ENCODE results near the gene PHF11. TPM values are rescaled to one million over a fixed set of nuclear protein-coding genes. Genes with fewer than 3 reads are reported as not detected.

The PHF11 gene
- polyA plus RNA-seq, 3 donors: 63.4 to 68.8 (median 68.4) TPM

GRCh38 chr13:49533011-49533410 is 37.3 kb downstream of the PHF11 start:
- Histone ChIP-seq H3K9ac (ENCODE audit: insufficient read depth, low read length, poor library complexity, severe bottlenecking) (no peak overlapping the region), H3K4me2 (replicated peaks; ENCODE audit: extremely low read depth, low read length, poor library complexity, severe bottlenecking) (no peak overlapping the region), H3K27me3 (ENCODE audit: control insufficient read depth in 2 of 2, insufficient read depth in 2 of 2, low read length in 2 of 2) (no peaks in the 10 kb centered on the region), H2AFZ (ENCODE audit: insufficient read depth, low read depth, low read length, poor library complexity, severe bottlenecking) (no peak overlapping the region), H4K20me1 (ENCODE audit: insufficient read depth, low read length) (no peaks in the 10 kb centered on the region), H3K79me2 (ENCODE audit: insufficient read depth, low read length) (no peaks in the 10 kb centered on the region), H3K4me3 (replicated peaks in 1 of 3; ENCODE audit: low read depth in 2 of 3, low read length in 3 of 3) (no peak overlapping the region), H3K36me3 (replicated peaks in 1 of 2; ENCODE audit: control insufficient read depth in 1 of 2, insufficient read depth in 2 of 2, low read length in 2 of 2) (peaks cover 7 to 22% of the 10 kb centered on the region in 2 donors), H3K9me3 (replicated peaks in 1 of 2; ENCODE audit: control insufficient read depth in 1 of 2, insufficient read depth in 1 of 2, low read length in 2 of 2) (no peaks in the 10 kb centered on the region), H3K4me1 (ENCODE audit: control insufficient read depth in 1 of 2, insufficient read depth in 2 of 2, low read length in 2 of 2) (peaks cover 36 to 49% of the 10 kb centered on the region in 2 donors), H3K27ac (ENCODE audit: low read depth in 1 of 2, low read length in 2 of 2) (no peak overlapping the region)
- peaks cover 28% of the 10 kb centered on the region for H3K4me1 Mint-ChIP-seq
- peak overlapping the region in 1 of 7 donors; percentile 72 for H3K27ac Mint-ChIP-seq
- H3K9me3 Mint-ChIP-seq: peaks cover 0 to 3% (median 0%) of the 10 kb centered on the region in 7 donors
- DNase-seq: peak in 2 of 3 donors; percentile 6 to 19
- no peak for TF ChIP-seq CTCF (IDR thresholded peaks at IDR 0.05)
- intact Hi-C loops (cut with micrococcal nuclease): no loop called here
- H3K36me3 Mint-ChIP-seq: peaks cover 41 to 53% of the 10 kb centered on the region in 2 donors
- H3K27me3 Mint-ChIP-seq (ENCODE audit: low read depth in 3 of 3): no peaks in the 10 kb centered on the region
- H3K4me3 Mint-ChIP-seq: no peak overlapping the region

- H3K36me3 ChIP-seq (replicated peaks in 1 of 2; ENCODE audit: control insufficient read depth in 1 of 2, insufficient read depth in 2 of 2, low read length in 2 of 2): peaks cover 6 to 19% of the 10 kb centered on the region in 2 donors
- peaks cover 28% of the 10 kb centered on the region for H3K4me1 Mint-ChIP-seq
- H3K36me3 Mint-ChIP-seq: peaks cover 35 to 51% of the 10 kb centered on the region in 2 donors
- H3K4me1 ChIP-seq (ENCODE audit: control insufficient read depth in 1 of 2, insufficient read depth in 2 of 2, low read length in 2 of 2): peaks cover 36 to 42% of the 10 kb centered on the region in 2 donors
- peak overlapping the region in 1 of 3 experiments; percentile 23 for H3K4me3 ChIP-seq (replicated peaks in 1 of 3; ENCODE audit: low read depth in 2 of 3, low read length in 3 of 3)
- WGBS (ENCODE audit: insufficient coverage): 2% methylated on average over 5 of the region's 7 CpGs
- H2AFZ ChIP-seq (ENCODE audit: insufficient read depth, low read depth, low read length, poor library complexity, severe bottlenecking): peak overlapping the region; percentile 64
- intact Hi-C loops (cut with micrococcal nuclease): no loop called here
- no peaks in the 10 kb centered on the region for H3K79me2 ChIP-seq (ENCODE audit: insufficient read depth, low read length)
- no peak for TF ChIP-seq CTCF (IDR thresholded peaks at IDR 0.05)
- no peaks in the 10 kb centered on the region for H4K20me1 ChIP-seq (ENCODE audit: insufficient read depth, low read length)
- peak overlapping the region in 6 of 7 donors; percentile 43 to 92 (median 72) for H3K27ac Mint-ChIP-seq
- H3K27ac ChIP-seq (ENCODE audit: low read depth in 1 of 2, low read length in 2 of 2): peak overlapping the region; percentile 65
- peaks cover 0 to 3% (median 0%) of the 10 kb centered on the region in 7 donors for H3K9me3 Mint-ChIP-seq
- no peaks in the 10 kb centered on the region for H3K9me3 ChIP-seq (replicated peaks in 1 of 2; ENCODE audit: control insufficient read depth in 1 of 2, insufficient read depth in 1 of 2, low read length in 2 of 2)
- no peaks in the 10 kb centered on the region for H3K27me3 ChIP-seq (ENCODE audit: control insufficient read depth in 2 of 2, insufficient read depth in 2 of 2, low read length in 2 of 2)
- H3K4me3 Mint-ChIP-seq: peak overlapping the region in 1 of 2 donors; percentile 61
- H3K9ac ChIP-seq (ENCODE audit: insufficient read depth, low read length, poor library complexity, severe bottlenecking): no peak overlapping the region
- no peak overlapping the region for H3K4me2 ChIP-seq (replicated peaks; ENCODE audit: extremely low read depth, low read length, poor library complexity, severe bottlenecking)
- peak; percentile 23 to 64 (median 64) for DNase-seq
- H3K27me3 Mint-ChIP-seq (ENCODE audit: low read depth in 3 of 3): no peaks in the 10 kb centered on the region
Measured at GRCh38 chr13:49533591-49534269, 38.0 kb downstream of the PHF11 start.

Data from CD14-positive monocyte (primary cell).